ELF-1 (cell line): ENCODE data around the gene GAK.
"Not testable (repeated sequence)": the region's sequence is repeated elsewhere in the genome, so short reads cannot be mapped to it uniquely, and the experiment has no call there.

Source experiments
- DNase-seq: peaks from one replicate; pipeline ENCODE4 v3.0.0-alpha.2; 2016; ENCODE audit warnings: low read depth, low spot score

GAK gene

GRCh38 chr4:952881-953573, 20.9 kb upstream of the GAK start:
- no peak for DNase-seq

GRCh38 chr4:951594-952468, 19.7 kb upstream of the GAK start:
- DNase-seq = no peak

- DNase-seq = no peak
Measured at GRCh38 chr4:951186-951585, 19.1 kb upstream of the GAK start.

GRCh38 chr4:950136-951020, 18.3 kb upstream of the GAK start:
- DNase-seq = no peak

DNA sequence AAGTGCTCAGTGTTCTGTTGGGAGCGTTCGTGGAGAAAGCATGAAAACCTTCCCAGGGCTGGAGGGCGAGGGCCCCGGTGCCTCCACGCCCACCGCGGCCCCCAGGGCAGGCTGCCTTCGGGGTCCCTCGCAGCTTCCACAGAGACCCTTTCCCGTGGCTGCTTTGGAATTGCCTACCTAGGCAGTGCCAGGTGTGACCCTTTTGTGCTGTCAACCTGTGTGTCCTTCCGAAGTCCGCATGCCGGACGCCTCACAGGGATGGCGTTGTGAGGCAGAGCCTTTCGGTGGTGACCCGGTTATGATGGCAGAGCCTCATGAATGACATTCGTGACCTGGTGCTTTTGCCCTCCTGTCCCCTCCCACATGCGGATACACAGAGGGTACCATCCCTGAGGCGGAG, 17.5 kb upstream of the GAK start:
- no peak for DNase-seq

GRCh38 chr4:948936-949300, 16.8 kb upstream of the GAK start:
- no peak for DNase-seq

GRCh38 chr4:948101-948935, 16.2 kb upstream of the GAK start:
- no peak for DNase-seq

DNA sequence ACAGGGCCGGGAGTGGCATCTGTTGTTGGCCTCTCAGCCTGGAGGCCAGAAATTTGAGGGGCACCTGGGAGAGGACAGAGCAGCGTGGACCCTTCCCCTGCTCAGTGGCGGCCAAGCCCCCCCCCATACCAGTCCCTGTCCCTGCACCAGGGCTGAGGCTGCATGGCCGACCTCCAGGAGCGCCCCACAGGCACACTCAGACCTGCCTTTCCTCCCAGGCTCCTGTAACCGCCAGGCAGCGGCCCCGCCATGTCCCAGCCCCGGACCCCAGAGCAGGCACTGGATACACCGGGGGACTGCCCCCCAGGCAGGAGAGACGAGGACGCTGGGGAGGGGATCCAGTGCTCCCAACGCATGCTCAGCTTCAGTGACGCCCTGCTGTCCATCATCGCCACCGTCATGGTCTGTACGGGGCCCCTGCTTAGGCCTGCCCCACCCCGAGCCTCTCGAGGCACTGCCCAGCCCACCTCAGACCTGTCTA, 15.4 kb upstream of the GAK start:
- DNase-seq = no peak

GRCh38 chr4:946517-947471, 14.7 kb upstream of the GAK start:
- DNase-seq = no peak

DNA sequence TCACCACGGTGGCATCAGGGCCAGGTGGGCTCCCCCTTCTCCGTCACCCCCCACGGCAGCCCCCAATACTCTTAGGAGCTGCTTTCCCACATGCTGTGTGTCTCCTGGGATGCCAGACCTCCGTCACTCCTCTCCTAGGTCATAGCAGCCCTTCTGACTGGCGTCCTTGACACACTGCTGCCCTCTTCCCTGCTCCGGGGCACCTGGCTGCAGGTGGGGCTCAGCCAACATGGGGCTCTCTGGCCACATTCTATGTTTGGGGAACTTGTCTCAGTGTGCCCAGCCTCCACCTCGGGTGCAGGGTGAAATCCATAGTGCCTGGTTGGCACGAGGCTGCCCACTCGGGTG, 14.0 kb upstream of the GAK start:
- DNase-seq = no peak

GRCh38 chr4:945274-946102, 13.4 kb upstream of the GAK start:
- DNase-seq = no peak

DNA sequence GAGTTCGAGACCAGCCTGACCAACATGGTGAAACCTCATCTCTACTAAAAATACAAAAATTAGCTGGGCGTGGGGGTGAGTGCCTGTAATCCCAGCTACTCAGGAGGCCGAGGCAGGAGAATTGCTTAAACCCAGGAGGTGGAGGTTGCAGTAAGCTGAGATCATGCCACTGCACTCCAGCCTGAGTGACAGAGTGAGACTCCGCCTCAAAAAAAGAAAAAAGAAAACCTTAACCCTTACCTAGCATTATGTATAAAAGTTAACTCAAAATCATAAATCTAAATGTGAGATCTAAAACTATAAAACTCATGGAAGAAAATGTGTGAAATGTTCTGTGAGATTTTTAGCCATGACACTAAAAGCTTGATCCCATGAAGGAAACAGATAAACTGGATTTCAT, 7.4 kb upstream of the GAK start:
- DNase-seq = not testable (repeated sequence)

DNA sequence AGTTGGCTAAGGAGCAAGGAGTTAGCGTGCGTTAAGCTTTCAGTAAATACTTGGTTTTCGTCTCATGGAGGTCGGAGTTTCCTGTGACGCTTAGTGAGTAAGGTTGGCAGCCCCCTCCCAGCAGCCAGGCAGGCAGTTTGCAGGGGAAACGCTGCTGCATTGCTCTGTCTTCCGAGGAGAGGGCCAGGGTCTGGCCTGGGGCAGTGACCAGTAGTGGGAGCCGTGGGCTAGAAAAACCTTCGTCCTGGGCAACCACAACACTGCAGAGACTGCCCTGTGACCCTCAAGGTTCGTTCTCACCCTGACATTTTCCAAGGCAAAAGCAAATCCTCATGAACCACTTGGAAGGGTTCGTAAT, 576 bp upstream of the GAK start:
- no peak for DNase-seq

DNA sequence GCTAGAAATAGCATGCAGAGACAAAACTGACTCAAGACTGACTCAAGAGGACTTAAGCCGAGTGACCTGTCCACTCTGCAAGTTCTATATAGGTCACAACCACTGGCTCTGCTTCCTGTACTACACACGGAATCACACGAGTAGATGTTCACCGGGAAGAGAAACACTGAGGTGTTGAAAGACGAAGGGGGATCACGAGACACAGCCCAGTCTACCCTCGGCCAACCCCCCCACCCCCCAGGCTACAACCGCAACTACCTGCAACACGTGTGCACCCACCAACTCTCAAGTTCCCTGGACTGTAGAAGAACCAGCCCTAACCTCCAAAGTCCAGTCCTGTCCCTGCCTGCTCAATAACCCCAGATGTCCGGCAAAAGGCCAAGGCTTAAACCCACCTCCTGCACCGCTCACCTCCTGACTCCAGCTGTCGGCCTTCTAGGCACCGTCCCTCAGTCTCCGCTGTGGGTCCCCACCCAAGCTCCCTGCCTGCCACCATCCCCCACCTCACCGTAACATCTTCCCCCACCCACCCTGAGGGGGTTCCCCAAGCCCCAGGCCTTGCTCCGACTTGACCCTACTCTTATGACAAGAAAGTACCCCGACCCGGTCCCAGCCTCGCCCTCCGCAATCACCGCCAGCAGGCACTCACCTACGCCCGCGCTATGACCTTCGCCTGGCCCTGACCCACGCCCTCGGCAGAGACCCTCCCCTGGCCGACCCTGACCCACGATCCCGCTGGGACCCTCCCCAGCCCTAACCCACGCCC, 739 bp downstream of the GAK start:
- DNase-seq = no peak

GRCh38 chr4:930827-931193, 1.3 kb downstream of the GAK start:
- DNase-seq = no peak

- no peak for DNase-seq
Measured at GRCh38 chr4:930028-930551, 2.0 kb downstream of the GAK start.

GRCh38 chr4:929096-929765, 2.9 kb downstream of the GAK start:
- no peak for DNase-seq

- DNase-seq = not testable (repeated sequence)
Measured at GRCh38 chr4:927566-927965, 4.5 kb downstream of the GAK start.
